GM15510 (cell line): Measurements from ENCODE around the gene TICRR.

ENCODE experiments used
- POLR2A ChIP-seq: IDR thresholded peaks from 3 replicates; pipeline ENCODE4 v1.6.1; 2011; ENCODE audit warnings: borderline replicate concordance; ENCODE audit not compliant: insufficient read length; ENCODE audit errors: extremely low read depth

TICRR gene, protein sequence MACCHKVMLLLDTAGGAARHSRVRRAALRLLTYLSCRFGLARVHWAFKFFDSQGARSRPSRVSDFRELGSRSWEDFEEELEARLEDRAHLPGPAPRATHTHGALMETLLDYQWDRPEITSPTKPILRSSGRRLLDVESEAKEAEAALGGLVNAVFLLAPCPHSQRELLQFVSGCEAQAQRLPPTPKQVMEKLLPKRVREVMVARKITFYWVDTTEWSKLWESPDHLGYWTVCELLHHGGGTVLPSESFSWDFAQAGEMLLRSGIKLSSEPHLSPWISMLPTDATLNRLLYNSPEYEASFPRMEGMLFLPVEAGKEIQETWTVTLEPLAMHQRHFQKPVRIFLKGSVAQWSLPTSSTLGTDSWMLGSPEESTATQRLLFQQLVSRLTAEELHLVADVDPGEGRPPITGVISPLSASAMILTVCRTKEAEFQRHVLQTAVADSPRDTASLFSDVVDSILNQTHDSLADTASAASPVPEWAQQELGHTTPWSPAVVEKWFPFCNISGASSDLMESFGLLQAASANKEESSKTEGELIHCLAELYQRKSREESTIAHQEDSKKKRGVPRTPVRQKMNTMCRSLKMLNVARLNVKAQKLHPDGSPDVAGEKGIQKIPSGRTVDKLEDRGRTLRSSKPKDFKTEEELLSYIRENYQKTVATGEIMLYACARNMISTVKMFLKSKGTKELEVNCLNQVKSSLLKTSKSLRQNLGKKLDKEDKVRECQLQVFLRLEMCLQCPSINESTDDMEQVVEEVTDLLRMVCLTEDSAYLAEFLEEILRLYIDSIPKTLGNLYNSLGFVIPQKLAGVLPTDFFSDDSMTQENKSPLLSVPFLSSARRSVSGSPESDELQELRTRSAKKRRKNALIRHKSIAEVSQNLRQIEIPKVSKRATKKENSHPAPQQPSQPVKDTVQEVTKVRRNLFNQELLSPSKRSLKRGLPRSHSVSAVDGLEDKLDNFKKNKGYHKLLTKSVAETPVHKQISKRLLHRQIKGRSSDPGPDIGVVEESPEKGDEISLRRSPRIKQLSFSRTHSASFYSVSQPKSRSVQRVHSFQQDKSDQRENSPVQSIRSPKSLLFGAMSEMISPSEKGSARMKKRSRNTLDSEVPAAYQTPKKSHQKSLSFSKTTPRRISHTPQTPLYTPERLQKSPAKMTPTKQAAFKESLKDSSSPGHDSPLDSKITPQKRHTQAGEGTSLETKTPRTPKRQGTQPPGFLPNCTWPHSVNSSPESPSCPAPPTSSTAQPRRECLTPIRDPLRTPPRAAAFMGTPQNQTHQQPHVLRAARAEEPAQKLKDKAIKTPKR (N-terminal part only)

DNA sequence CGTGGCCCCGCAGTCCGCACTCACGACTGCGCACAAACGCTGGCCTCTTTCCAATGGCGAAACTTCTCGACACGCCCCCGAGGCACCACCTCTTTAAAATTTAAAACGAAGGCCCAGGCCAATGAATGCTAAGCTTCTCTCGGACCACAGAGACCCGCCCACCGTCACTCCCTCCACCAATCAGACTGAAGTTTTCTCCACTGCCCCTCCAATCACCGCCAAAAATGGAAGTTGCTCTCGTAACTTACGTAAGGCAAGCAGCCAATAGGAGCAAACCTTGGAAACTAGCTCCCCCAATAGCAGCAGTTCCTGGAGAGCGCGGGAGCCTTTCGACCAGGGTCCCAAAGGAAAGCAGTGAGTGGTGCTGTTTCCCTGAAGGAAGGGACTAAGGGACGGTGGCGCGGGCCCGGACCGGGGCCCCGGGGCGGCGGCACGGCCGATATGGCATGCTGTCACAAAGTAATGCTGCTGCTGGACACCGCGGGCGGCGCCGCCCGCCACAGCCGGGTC, at the start of gene TICRR:
Gene TICRR (plus strand): TSS at position 324 of the 510 bp plus-strand sequence. CDS start 118 bp downstream, at position 442.
- peak; percentile 55 for TF ChIP-seq POLR2A

DNA sequence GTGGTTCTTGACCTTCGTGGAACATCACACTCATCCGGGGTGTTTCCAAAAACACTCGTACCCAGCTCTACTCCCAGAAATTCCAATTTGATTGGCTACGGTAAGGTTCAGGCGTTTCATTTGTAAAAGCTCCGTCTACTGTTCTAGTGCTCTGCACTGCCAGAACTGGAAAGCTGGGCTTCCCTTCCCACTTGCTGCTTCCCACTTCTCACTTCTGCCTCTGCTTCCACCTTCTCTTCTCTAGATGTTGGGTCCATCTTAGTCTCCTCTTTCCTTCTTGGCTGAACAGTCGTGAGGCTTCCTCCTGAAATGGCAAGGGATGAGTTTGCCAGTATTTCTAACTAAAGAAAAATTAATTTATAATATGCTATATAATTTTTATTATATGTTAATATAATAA, 49.1 kb upstream of the TICRR start:
- no peak for TF ChIP-seq POLR2A

DNA sequence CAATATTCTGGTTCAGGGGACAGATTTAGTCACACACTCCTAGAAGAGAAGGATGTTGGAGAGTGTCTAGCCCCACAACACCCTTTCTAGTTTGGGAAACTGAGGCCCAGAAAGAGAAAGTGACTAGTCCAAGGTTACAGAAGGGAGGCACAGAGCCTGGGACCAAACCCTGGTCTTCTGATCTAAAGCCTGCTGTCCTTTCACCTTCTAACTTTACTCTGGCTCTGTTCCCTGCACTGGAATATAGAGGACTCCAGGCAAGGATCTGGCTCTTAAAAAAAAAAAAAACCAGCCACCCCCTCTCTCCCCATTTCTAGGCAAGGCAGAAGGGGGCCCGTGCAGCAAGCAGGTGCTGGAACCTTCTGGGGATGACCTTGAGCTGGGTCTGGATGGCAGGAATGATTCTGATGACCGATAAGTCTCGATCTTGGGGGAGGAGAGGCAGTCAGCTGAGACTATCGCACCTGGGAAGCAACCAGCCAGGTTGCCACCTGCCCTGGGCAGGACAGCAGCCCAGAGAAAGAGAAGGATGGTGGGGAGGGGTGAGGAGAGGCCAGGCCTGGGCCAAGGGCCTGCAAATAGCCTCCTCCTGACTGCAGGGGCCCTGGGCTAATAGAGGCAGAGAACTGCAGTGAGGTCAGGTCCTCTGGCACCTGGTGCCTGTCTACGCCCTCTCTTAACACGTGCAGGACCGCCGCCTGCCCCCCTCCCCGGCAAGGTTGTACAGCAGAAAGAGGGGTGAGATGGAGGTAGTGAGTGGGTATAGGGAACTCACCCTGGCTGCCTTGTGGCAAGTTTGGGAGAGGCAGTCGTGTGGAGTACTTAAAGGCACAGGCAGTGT, 48.4 kb upstream of the TICRR start:
- no peak for TF ChIP-seq POLR2A

DNA sequence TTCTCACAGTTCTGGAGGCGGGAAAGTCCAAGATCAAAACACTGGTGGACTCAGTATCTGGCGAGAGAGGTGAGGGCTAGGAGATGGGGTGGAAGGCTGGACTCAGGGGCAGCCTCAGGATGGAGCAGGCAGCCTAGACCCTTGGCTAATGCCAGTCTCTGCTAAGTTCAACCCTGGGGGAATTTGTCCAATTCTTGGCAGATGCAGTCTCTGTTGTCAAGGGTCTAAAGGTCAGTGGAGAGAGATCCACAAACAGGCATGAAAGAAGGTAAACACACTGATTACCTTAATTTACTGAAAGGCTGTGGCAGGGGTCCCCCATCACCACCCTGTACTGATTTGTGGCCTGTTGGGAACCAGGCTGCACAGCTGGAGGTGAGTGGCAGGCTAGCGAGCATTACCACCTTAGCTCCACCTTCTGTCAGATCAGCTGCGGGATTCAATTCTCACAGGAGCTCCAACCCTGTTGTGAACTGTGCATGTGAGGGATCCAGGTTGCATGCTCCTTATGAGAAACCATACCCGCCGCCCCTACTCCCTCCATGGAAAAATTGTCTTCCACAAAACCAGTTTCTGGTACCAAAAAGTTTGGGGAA, 46.4 kb upstream of the TICRR start:
- no peak for TF ChIP-seq POLR2A

DNA sequence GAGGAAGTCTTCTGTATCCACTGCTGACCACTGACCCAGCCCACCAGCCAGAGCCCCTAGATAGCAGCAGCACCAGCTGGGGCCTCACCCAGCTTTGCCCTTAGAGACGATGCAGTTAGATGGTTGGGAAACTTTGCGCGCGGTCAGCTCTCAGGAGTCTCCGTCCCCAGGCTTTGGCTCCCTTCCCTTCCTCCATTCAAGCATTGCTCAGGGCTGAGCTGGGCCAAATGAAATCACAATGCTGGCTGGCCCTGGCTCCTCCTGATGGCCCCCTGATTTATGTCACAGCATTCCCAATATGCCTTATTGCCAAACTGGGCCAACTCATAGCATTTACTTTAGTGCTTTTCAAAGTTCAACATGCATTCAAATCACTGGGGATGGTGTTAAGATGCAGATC, 44.3 kb upstream of the TICRR start:
- no peak for TF ChIP-seq POLR2A

DNA sequence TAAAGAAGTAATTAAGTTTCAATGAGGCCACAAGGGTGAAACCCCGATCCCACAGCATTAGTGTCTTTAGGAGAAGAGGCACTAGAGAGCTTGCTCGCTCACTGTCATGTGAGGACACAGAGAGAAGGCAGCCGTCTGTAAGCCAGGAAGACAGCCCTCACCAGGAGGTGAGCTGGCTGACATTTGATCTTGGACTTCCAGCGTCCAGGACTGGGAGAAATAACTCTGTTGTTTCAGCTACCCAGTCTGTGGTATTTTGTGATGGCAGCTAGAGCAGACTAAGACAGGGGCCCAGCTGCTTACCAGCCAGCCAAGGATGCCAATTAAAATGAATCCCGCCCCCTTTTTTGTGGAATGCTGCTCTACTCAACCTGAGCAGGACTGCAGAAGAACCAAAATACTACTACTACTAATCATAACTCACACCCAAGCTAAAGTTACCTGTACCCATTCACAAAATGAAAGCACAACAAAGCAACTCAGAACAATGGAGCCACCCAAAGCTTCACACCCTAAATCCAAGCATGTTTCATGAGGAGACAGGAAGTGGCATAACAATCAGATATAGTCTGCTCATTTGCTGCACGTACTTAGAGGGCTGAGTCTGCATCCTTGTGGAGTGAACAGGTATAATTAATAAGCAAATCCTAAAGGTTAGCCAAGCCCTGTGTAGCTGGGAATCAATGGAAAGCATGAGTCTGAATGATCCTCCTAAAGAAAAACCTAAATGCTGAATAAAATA, 43.3 kb upstream of the TICRR start:
- no peak for TF ChIP-seq POLR2A

DNA sequence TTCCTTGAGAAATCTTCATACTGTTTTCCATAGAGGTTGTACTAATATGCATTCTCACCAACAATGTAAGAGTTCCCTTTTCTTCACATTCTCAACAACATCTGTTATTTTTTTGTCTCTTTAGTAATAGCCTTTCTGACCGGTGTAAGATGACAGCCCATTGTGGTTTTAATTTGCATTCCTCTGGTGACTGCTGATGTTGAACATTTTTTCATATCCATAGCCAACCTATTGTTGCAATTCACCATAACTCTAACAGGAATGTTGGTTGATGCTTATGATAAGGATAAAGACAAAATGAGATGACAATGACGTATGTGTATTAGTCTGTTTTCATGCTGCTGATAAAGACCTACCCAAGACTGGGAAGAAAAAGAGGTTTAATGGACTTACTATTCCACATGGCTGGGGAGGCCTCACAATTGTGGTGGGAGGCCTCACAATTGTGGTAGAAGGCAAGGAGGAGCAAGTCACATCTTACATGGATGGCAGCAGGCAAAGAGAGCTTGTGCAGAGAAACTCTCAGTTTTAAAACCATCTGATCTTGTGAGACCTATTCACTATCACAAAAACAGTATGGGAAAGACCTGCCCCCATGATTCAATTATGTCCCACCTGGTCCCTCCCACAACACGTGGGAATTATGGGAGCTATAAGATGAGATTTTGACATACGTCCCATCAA, 41.3 kb upstream of the TICRR start:
- TF ChIP-seq POLR2A = no peak

DNA sequence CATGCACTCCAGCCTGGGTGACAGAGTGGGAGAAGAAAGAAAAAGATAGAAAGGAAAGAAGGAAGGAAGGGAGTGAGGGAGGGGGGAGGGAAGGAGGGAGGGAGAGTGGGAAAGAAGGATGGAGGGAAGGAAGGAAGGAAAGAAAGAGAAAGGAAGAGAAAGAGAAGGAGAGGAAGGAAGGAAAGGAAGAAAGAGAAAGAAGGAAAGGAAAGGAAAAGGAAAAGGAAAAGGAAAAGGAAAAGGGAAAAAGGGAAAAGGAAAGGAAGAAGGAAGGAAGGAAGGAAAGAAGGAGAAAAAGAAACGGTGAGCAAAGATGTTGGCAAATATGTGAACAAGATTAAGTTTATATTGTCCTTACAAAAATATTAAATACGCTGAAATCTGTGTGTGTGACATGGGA, 36.2 kb upstream of the TICRR start:
- no peak for TF ChIP-seq POLR2A

DNA sequence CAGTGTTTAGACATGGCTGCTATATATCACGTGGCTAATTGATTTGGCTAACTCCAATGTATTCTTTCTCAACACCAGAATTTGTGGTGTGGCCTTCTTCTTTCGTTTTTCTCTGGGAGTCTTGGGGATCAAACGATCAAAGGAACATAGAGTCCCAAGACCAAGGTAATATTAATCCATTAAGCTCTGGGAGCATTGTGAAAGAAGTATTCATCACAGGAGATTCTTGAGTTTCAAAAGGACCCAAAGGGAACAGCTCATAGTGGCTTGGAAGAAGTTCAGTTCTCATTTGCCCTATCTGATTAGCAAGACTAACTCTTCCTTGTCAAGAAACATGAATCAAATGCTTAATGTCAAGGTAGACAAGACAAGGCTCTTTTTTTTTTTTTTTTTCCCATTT, 32.9 kb upstream of the TICRR start:
- no peak for TF ChIP-seq POLR2A

DNA sequence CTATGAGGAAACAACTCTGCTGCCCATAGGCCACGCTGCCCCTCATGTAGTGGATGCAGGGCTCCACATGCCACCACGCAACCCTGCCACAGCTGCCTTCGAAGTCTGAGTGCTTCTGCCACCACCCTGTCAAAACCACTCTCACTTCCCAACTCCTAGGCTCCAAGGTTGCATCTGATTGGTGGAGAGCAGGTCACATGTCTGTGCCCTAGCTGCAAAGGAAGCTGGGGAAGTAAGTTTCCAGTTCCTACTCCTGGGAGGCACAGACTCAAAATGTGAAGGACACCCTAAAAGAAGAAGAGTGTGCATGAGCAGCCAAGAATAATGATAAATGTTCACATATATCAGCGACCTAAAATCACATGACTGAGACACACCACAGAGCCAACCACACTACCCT, 31.9 kb upstream of the TICRR start:
- no peak for TF ChIP-seq POLR2A

DNA sequence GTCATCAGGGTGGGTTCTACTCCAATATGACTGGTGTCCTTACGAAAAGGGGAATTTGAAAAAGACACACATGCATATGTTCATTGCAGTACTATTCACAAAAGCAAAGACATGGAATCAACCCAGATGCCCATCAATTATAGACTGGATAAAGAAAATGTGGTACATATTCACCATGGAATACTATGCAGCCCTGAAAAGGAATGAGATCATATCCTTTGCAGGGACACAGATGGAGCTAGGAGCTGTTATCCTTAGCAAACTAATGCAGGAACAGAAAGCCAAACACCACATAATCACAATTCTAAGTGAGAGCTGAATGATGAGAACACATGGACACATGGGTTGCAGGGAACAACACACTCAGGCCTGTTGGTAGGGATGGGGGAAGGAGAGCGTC, 24.8 kb upstream of the TICRR start:
- TF ChIP-seq POLR2A = no peak

DNA sequence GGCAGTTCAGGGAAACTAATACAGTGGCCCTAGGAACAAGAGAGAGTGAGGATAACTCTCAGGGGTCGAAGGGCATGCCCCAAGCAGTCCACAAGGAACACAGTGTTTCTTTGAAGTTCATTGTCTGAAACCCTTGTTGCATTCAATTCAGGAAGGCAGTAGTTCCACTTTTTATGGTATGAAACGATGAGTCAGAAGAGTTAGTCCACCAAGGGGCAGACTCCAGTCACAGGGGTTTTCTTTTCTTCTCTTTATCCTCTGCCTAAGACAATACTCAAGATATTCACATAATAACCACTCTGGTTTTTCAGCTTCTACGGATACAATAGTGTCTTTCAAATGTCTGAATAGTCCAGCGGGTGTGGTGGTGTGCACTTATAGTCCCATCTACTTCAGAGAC, 23.7 kb upstream of the TICRR start:
- TF ChIP-seq POLR2A = no peak

DNA sequence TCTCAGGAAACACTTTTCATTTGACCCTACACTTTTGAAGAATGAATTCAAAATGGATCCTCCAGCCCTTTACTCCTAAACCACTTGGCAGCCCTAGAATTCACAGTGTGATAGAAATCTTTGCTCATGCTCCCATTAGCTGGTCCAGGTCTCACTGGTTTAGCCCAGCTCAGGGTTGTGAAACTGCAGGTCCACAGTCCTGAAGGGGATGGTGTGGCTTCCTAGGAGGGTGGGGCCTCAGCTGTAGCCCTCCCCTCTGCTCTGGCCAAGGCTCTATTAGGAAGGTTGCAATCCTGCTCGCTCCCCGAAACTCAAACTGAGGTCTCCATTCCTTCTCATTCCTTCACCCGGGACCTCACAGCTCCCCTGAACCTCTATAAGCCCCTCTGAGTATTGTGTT, 21.6 kb upstream of the TICRR start:
- TF ChIP-seq POLR2A = no peak

DNA sequence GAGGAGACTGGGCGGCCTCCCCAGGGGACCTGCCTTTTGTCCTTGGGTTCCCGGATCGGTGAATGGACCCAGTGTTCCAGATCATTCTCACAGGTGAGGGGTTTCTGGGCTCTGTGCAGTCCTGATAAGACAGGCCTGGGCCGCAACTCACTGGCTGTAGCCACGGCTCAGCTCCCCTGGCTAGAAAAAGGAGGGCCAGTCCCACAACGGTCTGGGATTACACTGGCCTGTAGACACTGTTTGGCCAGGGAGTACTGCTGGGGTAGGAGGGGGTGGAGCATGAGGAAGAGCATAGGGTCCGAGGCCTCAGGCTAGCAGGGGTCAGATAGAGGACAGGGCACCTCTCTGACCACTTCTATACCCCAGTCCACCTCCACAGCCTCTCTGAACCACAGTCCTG, 21.0 kb upstream of the TICRR start:
- TF ChIP-seq POLR2A = no peak
